ENCODE results near the gene PAIP1.
"Not testable (repeated sequence)": the region's sequence is repeated elsewhere in the genome, so short reads cannot be mapped to it uniquely, and the experiment has no call there.

Gene PAIP1

GRCh38 chr5:43570450-43571158 is 13.7 kb upstream of the PAIP1 start:
- Histone ChIP-seq H3K27me3 (ENCODE audit: control insufficient read depth in 1 of 2, insufficient read depth in 2 of 2, low read length in 2 of 2) (no peaks in the 10 kb centered on the region), H3K4me1 (ENCODE audit: control insufficient read depth in 1 of 2, insufficient read depth in 2 of 2, low read length in 2 of 2) (no peaks in the 10 kb centered on the region), H3K4me3 (ENCODE audit: low read depth in 1 of 2, low read length in 2 of 2) (no peak overlapping the region), H3K36me3 (ENCODE audit: control insufficient read depth in 1 of 2, insufficient read depth in 2 of 2, low read length in 2 of 2) (peaks cover 0 to 5% of the 10 kb centered on the region in 2 donors), H3K27ac (ENCODE audit: low read depth, low read length) (no peak overlapping the region), H3K9ac (ENCODE audit: low read depth in 1 of 2, low read length in 2 of 2) (no peak overlapping the region), H3K9me3 (ENCODE audit: control insufficient read depth in 1 of 2, low read length in 2 of 2) (no peaks in the 10 kb centered on the region)

DNA sequence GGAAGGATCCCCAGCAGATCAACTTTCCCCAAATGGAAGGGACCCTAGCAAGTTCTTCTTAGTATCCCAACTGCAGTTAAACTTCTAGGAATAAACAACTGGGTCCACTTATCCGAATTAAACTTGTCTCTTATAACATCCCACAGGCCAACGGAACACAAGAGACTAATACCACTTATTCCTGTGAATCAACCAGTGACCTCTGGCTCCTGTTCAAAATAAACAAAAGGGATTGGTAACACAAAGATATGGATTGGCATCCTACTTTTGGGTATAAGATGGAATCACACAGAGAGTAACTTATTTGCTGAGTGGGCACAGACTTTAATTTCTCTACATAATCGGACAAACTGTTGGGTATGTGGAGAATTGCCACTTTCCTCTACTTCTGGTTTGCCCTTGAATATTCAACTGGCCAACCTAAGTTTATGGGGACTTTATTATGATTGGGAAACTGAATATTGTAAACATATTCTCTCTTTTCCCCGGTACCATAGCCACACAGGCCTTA is 12.4 kb upstream of the PAIP1 start:
- Histone ChIP-seq H3K4me3 (ENCODE audit: low read depth in 1 of 2, low read length in 2 of 2) (no peak overlapping the region), H3K27me3 (ENCODE audit: control insufficient read depth in 1 of 2, insufficient read depth in 2 of 2, low read length in 2 of 2) (no peaks in the 10 kb centered on the region), H3K36me3 (ENCODE audit: control insufficient read depth in 1 of 2, insufficient read depth in 2 of 2, low read length in 2 of 2) (no peaks in the 10 kb centered on the region), H3K9ac (ENCODE audit: low read depth in 1 of 2, low read length in 2 of 2) (no peak overlapping the region), H3K9me3 (ENCODE audit: control insufficient read depth in 1 of 2, low read length in 2 of 2) (no peaks in the 10 kb centered on the region), H3K27ac (ENCODE audit: low read depth, low read length) (no peak overlapping the region), H3K4me1 (ENCODE audit: control insufficient read depth in 1 of 2, insufficient read depth in 2 of 2, low read length in 2 of 2) (no peaks in the 10 kb centered on the region)

DNA sequence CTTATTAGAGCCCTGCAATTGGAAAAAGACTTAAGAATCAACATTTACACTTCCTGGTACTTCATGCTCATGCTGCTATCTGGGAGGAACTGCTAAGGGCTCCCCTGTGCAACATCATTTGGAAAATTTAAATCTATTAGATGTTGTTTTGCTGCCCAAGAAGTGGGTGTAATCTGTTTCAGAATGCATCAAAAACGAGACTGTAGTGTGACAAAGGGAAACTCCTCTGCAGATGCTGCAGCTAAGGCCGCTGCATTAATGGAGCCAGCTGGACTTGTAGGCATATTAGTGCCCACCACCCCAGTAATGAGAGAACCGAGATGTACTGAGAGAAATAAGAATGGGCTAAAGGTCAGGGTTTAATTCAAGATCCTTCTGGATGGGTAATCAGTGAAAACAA is 11.1 kb upstream of the PAIP1 start:
- Histone ChIP-seq H3K27me3 (ENCODE audit: control insufficient read depth in 1 of 2, insufficient read depth in 2 of 2, low read length in 2 of 2) (no peaks in the 10 kb centered on the region), H3K4me1 (ENCODE audit: control insufficient read depth in 1 of 2, insufficient read depth in 2 of 2, low read length in 2 of 2) (no peaks in the 10 kb centered on the region), H3K9me3 (ENCODE audit: control insufficient read depth in 1 of 2, low read length in 2 of 2) (no peaks in the 10 kb centered on the region), H3K36me3 (ENCODE audit: control insufficient read depth in 1 of 2, insufficient read depth in 2 of 2, low read length in 2 of 2) (no peaks in the 10 kb centered on the region), H3K9ac (ENCODE audit: low read depth in 1 of 2, low read length in 2 of 2) (no peak overlapping the region), H3K4me3 (ENCODE audit: low read depth in 1 of 2, low read length in 2 of 2) (no peak overlapping the region), H3K27ac (ENCODE audit: low read depth, low read length) (no peak overlapping the region)

- Histone ChIP-seq H3K4me3 (ENCODE audit: low read depth in 1 of 2, low read length in 2 of 2) (no peak overlapping the region), H3K9ac (ENCODE audit: low read depth in 1 of 2, low read length in 2 of 2) (no peak overlapping the region), H3K4me1 (ENCODE audit: control insufficient read depth in 1 of 2, insufficient read depth in 2 of 2, low read length in 2 of 2) (no peaks in the 10 kb centered on the region), H3K27ac (ENCODE audit: low read depth, low read length) (no peak overlapping the region), H3K36me3 (ENCODE audit: control insufficient read depth in 1 of 2, insufficient read depth in 2 of 2, low read length in 2 of 2) (no peaks in the 10 kb centered on the region), H3K27me3 (ENCODE audit: control insufficient read depth in 1 of 2, insufficient read depth in 2 of 2, low read length in 2 of 2) (no peaks in the 10 kb centered on the region), H3K9me3 (ENCODE audit: control insufficient read depth in 1 of 2, low read length in 2 of 2) (no peaks in the 10 kb centered on the region)
Observed at GRCh38 chr5:43565043-43565442, 8.2 kb upstream of the PAIP1 start.

DNA sequence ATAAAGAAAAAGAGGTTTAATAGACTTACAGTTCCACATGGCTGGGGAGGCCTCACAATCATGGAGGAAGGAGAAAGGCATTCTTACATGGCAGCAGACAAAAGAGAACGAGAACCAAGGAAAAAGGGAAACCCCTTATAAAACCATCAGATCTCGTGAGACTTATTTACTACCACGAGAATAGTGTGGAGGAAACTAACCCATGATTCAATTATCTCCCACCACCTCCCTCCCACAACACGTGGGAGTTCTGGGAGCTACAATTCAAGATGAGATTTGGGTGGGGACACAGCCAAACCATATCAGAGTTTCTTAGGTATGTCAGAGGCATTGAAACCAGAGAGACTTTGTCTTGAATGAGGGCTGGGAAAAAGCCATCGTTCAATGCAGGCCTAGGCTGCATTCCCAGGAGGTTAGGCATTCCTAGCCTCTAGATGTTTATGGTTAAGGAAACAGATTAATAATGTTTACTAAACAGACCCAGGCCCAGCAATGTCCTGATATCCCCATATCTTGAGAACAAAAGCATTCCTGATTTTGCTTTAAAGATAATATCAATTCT is 7.5 kb upstream of the PAIP1 start:
- Histone ChIP-seq H3K4me3 (ENCODE audit: low read depth in 1 of 2, low read length in 2 of 2) (no peak overlapping the region), H3K9me3 (ENCODE audit: control insufficient read depth in 1 of 2, low read length in 2 of 2) (no peaks in the 10 kb centered on the region), H3K27me3 (ENCODE audit: control insufficient read depth in 1 of 2, insufficient read depth in 2 of 2, low read length in 2 of 2) (peaks cover 0 to 4% of the 10 kb centered on the region in 2 donors), H3K4me1 (ENCODE audit: control insufficient read depth in 1 of 2, insufficient read depth in 2 of 2, low read length in 2 of 2) (no peaks in the 10 kb centered on the region), H3K9ac (ENCODE audit: low read depth in 1 of 2, low read length in 2 of 2) (no peak overlapping the region), H3K27ac (ENCODE audit: low read depth, low read length) (no peak overlapping the region), H3K36me3 (ENCODE audit: control insufficient read depth in 1 of 2, insufficient read depth in 2 of 2, low read length in 2 of 2) (no peaks in the 10 kb centered on the region)

- H3K27me3 ChIP-seq (ENCODE audit: control insufficient read depth in 1 of 2, insufficient read depth in 2 of 2, low read length in 2 of 2): peaks cover 0 to 4% of the 10 kb centered on the region in 2 donors
- no peak overlapping the region for H3K9ac ChIP-seq (ENCODE audit: low read depth in 1 of 2, low read length in 2 of 2)
- no peaks in the 10 kb centered on the region for H3K36me3 ChIP-seq (ENCODE audit: control insufficient read depth in 1 of 2, insufficient read depth in 2 of 2, low read length in 2 of 2)
- no peaks in the 10 kb centered on the region for H3K9me3 ChIP-seq (ENCODE audit: control insufficient read depth in 1 of 2, low read length in 2 of 2)
- no peak overlapping the region for H3K27ac ChIP-seq (ENCODE audit: low read depth, low read length)
- H3K4me1 ChIP-seq (ENCODE audit: control insufficient read depth in 1 of 2, insufficient read depth in 2 of 2, low read length in 2 of 2): no peaks in the 10 kb centered on the region
- no peak overlapping the region for H3K4me3 ChIP-seq (ENCODE audit: low read depth in 1 of 2, low read length in 2 of 2)
Observed at GRCh38 chr5:43563321-43563720, 6.4 kb upstream of the PAIP1 start.

DNA sequence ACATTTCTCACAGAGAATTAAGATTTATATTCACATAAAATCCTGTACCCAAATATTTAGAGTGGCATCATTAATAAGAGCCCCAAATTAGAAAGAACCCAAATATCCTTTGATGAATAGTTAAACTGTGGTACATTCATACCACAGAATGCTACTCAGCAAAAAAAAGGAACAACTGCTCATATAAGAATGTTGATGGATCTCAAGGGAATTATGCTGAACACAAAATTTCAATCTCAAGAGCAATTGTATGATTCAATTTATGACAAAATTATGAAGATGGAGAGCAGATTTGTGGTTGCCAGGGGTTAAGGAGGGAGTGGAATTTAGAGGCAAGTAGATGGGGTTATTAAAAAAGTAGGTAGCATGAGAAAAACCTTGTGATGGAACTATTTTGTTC is 4.5 kb upstream of the PAIP1 start:
- Histone ChIP-seq H3K36me3 (ENCODE audit: control insufficient read depth in 1 of 2, insufficient read depth in 2 of 2, low read length in 2 of 2) (no peaks in the 10 kb centered on the region), H3K4me3 (ENCODE audit: low read depth in 1 of 2, low read length in 2 of 2) (no peak overlapping the region), H3K27me3 (ENCODE audit: control insufficient read depth in 1 of 2, insufficient read depth in 2 of 2, low read length in 2 of 2) (peaks cover 0 to 4% of the 10 kb centered on the region in 2 donors), H3K9me3 (ENCODE audit: control insufficient read depth in 1 of 2, low read length in 2 of 2) (no peaks in the 10 kb centered on the region), H3K4me1 (ENCODE audit: control insufficient read depth in 1 of 2, insufficient read depth in 2 of 2, low read length in 2 of 2) (peaks cover 0 to 5% of the 10 kb centered on the region in 2 donors), H3K9ac (ENCODE audit: low read depth in 1 of 2, low read length in 2 of 2) (no peak overlapping the region), H3K27ac (ENCODE audit: low read depth, low read length) (no peak overlapping the region)

DNA sequence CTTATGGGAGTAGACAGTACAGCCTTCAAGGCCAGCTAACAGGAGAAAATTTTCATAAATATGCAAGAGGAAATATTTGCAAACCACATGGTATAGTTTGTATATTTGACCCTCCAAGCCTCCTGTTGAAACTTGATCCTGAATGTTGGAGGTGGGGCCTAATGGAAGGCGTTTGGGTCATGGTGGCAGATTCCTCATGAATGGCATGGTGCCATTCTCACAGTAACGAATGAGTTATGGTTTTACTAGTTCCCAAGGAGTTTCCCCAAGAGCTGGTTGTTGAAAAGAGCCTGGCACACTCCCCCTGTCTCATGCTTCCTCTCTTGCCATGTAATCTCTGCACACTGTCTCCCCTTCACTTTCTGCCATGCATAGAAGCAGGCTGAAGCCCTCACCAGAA is 3.3 kb upstream of the PAIP1 start:
- H3K27ac ChIP-seq (ENCODE audit: low read depth, low read length): no peak overlapping the region
- H3K4me3 ChIP-seq (ENCODE audit: low read depth in 1 of 2, low read length in 2 of 2): no peak overlapping the region
- H3K9ac ChIP-seq (ENCODE audit: low read depth in 1 of 2, low read length in 2 of 2): no peak overlapping the region
- no peaks in the 10 kb centered on the region for H3K9me3 ChIP-seq (ENCODE audit: control insufficient read depth in 1 of 2, low read length in 2 of 2)
- peaks cover 4 to 15% of the 10 kb centered on the region in 2 donors for H3K4me1 ChIP-seq (ENCODE audit: control insufficient read depth in 1 of 2, insufficient read depth in 2 of 2, low read length in 2 of 2)
- peaks cover 0 to 4% of the 10 kb centered on the region in 2 donors for H3K27me3 ChIP-seq (ENCODE audit: control insufficient read depth in 1 of 2, insufficient read depth in 2 of 2, low read length in 2 of 2)
- no peaks in the 10 kb centered on the region for H3K36me3 ChIP-seq (ENCODE audit: control insufficient read depth in 1 of 2, insufficient read depth in 2 of 2, low read length in 2 of 2)

GRCh38 chr5:43556607-43556856 is 345 bp downstream of the PAIP1 start:
- H3K9ac ChIP-seq (ENCODE audit: low read depth in 1 of 2, low read length in 2 of 2): peak overlapping the region; percentile 79 to 82
- H3K4me3 ChIP-seq (ENCODE audit: low read depth in 1 of 2, low read length in 2 of 2): peak overlapping the region; percentile 90 to 91
- peak overlapping the region; percentile 84 for H3K27ac ChIP-seq (ENCODE audit: low read depth, low read length)
- H3K36me3 ChIP-seq (ENCODE audit: control insufficient read depth in 1 of 2, insufficient read depth in 2 of 2, low read length in 2 of 2): peaks cover 0 to 21% of the 10 kb centered on the region in 2 donors
- H3K27me3 ChIP-seq (ENCODE audit: control insufficient read depth in 1 of 2, insufficient read depth in 2 of 2, low read length in 2 of 2); H3K9me3 ChIP-seq (ENCODE audit: control insufficient read depth in 1 of 2, low read length in 2 of 2): not testable (repeated sequence)
- H3K4me1 ChIP-seq (ENCODE audit: control insufficient read depth in 1 of 2, insufficient read depth in 2 of 2, low read length in 2 of 2): peaks cover 26 to 28% of the 10 kb centered on the region in 2 donors

DNA sequence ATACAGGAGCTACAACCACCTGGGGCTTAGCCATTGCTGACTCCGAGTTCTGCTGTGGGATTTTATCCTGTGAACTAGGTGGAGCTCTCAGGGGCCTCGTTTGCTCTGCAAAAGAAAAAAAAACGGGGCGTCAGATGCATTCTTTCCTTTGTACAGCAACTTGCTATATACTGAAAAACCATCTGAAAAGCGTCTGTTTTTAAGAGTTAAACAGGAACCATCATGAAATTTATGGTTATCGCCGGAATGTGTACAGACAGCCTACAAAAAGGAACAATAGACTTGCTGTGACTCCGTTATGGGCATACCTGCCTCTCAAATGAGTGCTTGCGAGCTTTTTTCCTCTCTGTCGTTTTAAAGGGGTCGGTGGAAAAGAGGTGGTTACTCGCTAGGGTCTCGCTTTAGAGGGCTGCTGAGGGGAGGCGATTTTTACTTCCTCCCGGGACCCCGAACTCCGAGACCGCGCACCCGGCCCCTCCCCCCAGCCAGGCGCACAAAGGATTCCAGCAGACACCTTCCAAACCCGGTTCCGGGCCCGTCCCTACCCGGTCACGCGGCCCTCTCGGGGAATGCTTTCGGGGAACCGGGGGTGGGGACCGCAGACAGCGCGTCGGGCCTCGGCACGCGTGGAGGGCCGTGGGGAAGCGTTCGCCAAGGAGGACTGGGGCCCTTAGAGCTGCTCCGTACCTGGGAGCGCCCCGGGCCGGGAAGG is 826 bp downstream of the PAIP1 start:
- Histone ChIP-seq H3K27me3 (ENCODE audit: control insufficient read depth in 1 of 2, insufficient read depth in 2 of 2, low read length in 2 of 2) (peaks cover 0 to 4% of the 10 kb centered on the region in 2 donors), H3K4me1 (ENCODE audit: control insufficient read depth in 1 of 2, insufficient read depth in 2 of 2, low read length in 2 of 2) (peaks cover 26 to 28% of the 10 kb centered on the region in 2 donors), H3K36me3 (ENCODE audit: control insufficient read depth in 1 of 2, insufficient read depth in 2 of 2, low read length in 2 of 2) (peaks cover 0 to 25% of the 10 kb centered on the region in 2 donors), H3K9me3 (ENCODE audit: control insufficient read depth in 1 of 2, low read length in 2 of 2) (no peaks in the 10 kb centered on the region), H3K27ac (ENCODE audit: low read depth, low read length) (peak overlapping the region; percentile 84), H3K9ac (ENCODE audit: low read depth in 1 of 2, low read length in 2 of 2) (peak overlapping the region; percentile 79 to 82), H3K4me3 (ENCODE audit: low read depth in 1 of 2, low read length in 2 of 2) (peak overlapping the region; percentile 90 to 91)
